ENCODE data around the gene CLDND1.
"Not testable (repeated sequence)": the region's sequence is repeated elsewhere in the genome, so short reads cannot be mapped to it uniquely, and the experiment has no call there.

CLDND1 gene

DNA sequence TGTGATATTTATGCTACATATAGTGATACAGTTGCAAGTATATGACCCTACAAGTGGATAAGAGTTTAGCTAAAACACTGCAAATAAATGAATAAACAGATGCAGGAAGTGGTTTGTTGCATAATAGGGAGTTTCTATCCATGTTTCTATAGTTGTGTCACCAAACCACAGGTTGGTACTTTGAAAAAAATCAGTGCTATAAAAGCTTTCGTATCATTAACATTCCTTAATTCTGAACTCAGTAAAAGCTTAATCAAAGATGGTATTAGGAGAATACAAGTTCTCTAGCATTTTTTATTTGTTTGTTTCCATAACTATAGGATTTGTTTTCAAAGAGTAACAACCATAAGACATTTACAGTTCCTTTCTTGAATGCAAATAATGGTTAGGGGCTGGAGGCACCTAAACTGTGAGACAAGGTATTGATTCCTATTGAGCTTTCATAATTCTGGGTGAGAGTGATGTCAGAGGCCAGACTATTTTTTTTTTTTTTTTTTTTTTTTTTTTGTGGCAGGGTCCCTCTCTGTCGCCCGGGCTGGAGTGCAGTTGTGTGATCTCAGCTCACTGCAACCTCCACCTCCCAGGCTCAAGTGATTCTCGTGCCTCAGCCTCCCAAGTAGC is 41.1 kb upstream of the CLDND1 start:
- DNase-seq (ENCODE audit: low read depth) = peak; percentile 41
- TF ChIP-seq, protein P1, sequence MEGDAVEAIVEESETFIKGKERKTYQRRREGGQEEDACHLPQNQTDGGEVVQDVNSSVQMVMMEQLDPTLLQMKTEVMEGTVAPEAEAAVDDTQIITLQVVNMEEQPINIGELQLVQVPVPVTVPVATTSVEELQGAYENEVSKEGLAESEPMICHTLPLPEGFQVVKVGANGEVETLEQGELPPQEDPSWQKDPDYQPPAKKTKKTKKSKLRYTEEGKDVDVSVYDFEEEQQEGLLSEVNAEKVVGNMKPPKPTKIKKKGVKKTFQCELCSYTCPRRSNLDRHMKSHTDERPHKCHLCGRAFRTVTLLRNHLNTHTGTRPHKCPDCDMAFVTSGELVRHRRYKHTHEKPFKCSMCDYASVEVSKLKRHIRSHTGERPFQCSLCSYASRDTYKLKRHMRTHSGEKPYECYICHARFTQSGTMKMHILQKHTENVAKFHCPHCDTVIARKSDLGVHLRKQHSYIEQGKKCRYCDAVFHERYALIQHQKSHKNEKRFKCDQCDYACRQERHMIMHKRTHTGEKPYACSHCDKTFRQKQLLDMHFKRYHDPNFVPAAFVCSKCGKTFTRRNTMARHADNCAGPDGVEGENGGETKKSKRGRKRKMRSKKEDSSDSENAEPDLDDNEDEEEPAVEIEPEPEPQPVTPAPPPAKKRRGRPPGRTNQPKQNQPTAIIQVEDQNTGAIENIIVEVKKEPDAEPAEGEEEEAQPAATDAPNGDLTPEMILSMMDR (IDR thresholded peaks at IDR 0.05; ENCODE audit: control insufficient read depth, insufficient read depth, low read depth, low read length, missing control alignments) = no peak
- H3K4me3 ChIP-seq (ENCODE audit: control insufficient read depth, low read depth, low read length) = no peak overlapping the region

GRCh38 chr3:98561727-98562521 is 39.2 kb upstream of the CLDND1 start:
- TF ChIP-seq, protein P1 (IDR thresholded peaks at IDR 0.05; ENCODE audit: control insufficient read depth, insufficient read depth, low read depth, low read length, missing control alignments) = no peak
- DNase-seq (ENCODE audit: low read depth) = no peak
- H3K4me3 ChIP-seq (ENCODE audit: control insufficient read depth, low read depth, low read length) = no peak overlapping the region

DNA sequence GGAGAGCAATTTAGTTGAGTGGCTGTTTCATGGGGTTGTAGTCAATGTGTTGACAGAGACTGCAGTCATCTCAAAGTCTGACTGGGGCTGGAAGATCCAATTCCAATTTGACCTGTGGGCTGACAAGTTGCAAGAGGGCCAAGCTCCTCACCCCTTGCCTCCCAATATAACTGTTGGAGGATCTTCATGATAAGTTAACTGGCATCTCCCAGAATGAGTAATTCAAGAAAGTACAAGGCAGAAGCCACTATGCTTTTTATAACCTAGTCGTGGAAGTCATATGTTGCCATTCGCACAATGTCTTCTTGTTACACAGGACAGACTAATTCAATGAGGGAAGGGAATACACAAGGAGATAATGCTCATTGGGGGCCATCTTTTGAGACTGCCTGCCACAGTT is 38.2 kb upstream of the CLDND1 start:
- no peak overlapping the region for H3K4me3 ChIP-seq (ENCODE audit: control insufficient read depth, low read depth, low read length)
- DNase-seq (ENCODE audit: low read depth) = no peak
- TF ChIP-seq, protein P1 (IDR thresholded peaks at IDR 0.05; ENCODE audit: control insufficient read depth, insufficient read depth, low read depth, low read length, missing control alignments) = no peak

DNA sequence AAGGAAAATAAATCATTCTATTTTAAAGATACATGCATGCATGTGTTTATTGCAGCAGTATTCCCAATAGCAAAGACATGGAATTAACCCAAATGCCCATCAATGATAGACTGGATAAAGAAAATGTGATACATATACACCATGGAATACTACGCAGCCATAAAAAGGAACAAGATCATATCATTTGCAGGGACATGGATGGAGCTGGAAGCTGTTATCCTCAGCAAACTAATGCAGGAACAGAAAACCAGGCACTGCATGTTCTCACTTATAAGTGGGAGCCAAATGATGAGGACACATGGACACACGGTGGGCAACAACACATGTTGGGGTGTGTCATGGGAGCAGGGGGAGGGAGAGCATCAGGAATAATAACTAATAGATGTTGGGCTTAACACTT is 37.1 kb upstream of the CLDND1 start:
- not testable (repeated sequence) for H3K4me3 ChIP-seq (ENCODE audit: control insufficient read depth, low read depth, low read length); DNase-seq (ENCODE audit: low read depth)

DNA sequence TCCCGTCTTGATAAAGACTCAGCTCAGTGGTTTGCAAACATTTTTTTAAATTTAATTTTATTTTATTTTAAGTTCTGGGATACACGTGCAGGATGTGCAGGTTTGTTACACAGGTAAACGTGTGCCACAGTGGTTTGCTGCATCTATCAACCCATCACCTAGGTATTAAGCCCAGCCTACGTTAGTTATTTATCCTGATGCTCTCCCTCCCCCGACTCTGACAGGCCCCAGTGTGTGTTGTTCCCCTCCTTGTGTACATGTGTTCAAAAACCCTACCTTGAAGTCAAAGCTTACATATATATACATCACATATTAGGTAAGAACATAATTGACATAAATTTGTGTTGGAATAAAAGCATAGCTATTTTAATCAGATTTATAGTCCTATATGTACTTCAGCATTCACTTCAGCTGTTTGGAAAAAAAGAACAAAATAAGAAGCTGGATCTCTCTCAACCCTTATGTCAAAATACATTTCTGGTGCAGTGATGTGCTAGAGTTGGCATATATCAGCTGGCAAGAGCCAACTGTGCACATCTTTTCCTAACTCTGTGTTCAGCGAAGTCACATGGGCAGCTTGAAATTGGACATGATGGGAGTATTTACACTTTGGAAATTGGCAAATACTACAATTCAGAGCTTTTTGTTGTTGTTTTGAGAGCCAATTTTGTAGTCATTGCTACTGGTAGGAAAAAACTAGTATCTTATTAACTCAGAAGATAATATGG is 35.6 kb upstream of the CLDND1 start:
- TF ChIP-seq, protein P1 (IDR thresholded peaks at IDR 0.05; ENCODE audit: control insufficient read depth, insufficient read depth, low read depth, low read length, missing control alignments) = no peak
- DNase-seq (ENCODE audit: low read depth) = no peak
- no peak overlapping the region for H3K4me3 ChIP-seq (ENCODE audit: control insufficient read depth, low read depth, low read length)

- DNase-seq (ENCODE audit: low read depth) = no peak
- TF ChIP-seq, protein P1 (IDR thresholded peaks at IDR 0.05; ENCODE audit: control insufficient read depth, insufficient read depth, low read depth, low read length, missing control alignments) = no peak
- no peak overlapping the region for H3K4me3 ChIP-seq (ENCODE audit: control insufficient read depth, low read depth, low read length)
These were observed 34.8 kb upstream of the CLDND1 start for GRCh38 chr3:98557324-98558010.
